Kidney (tissue), 14 donors: ENCODE results near the gene MAGI1. TPM values are rescaled to one million over a fixed set of nuclear protein-coding genes. Genes with fewer than 3 reads are reported as not detected.

Source experiments
- DNase-seq, 5 donors: peaks; one replicate each; pipeline ENCODE4 v3.0.0-alpha.2; 2013 to 2020
- FAIRE-seq: peaks from 2 replicates; lab custom pipeline; 2012; peaks lifted over from hg19 to GRCh38; lab: Jason Lieb, UNC
- H3K27ac ChIP-seq, 2 donors: one replicate each; pipeline ENCODE4 v1.7.0; 2013; ENCODE audit warnings: low read depth in 2 of 2, low read length in 2 of 2, inconsistent platforms in 1 of 2
- H3K27me3 ChIP-seq: one replicate; pipeline ENCODE4 v1.7.1; 2013; ENCODE audit warnings: low read length, inconsistent platforms; ENCODE audit not compliant: control insufficient read depth, insufficient read depth
- H3K36me3 ChIP-seq, 3 donors: one replicate each; pipeline versions ENCODE4 v1.7.0 to v1.7.1; 2013; ENCODE audit warnings: low read length in 3 of 3, control low read depth in 1 of 3, inconsistent platforms in 1 of 3; ENCODE audit not compliant: insufficient read depth in 3 of 3, control insufficient read depth in 2 of 3
- H3K4me1 ChIP-seq, 3 donors: one replicate each; pipeline versions ENCODE4 v1.7.0 to v1.7.1; 2013; ENCODE audit warnings: low read length in 3 of 3, inconsistent platforms in 1 of 3, low read depth in 1 of 3; ENCODE audit not compliant: control insufficient read depth in 2 of 3, insufficient read depth in 2 of 3
- H3K4me3 ChIP-seq, 3 donors: one replicate each; pipeline versions ENCODE4 v1.7.0 to v1.8.1; 2013; ENCODE audit warnings: low read length in 3 of 3, control low read depth in 1 of 3, inconsistent platforms in 1 of 3
- H3K9ac ChIP-seq, 3 donors: one replicate each; pipeline versions ENCODE4 v1.7.0 to v1.7.1; 2013; ENCODE audit warnings: low read length in 3 of 3, control low read depth in 1 of 3, inconsistent platforms in 1 of 3
- H3K9me3 ChIP-seq, 3 donors: one replicate each; pipeline versions ENCODE4 v1.7.0 to v1.7.1; 2013; ENCODE audit warnings: low read length in 3 of 3, control low read depth in 1 of 3, inconsistent platforms in 1 of 3; ENCODE audit not compliant: control insufficient read depth in 2 of 3, insufficient read depth in 1 of 3
- intact Hi-C: fragments of 100-400 bp; cut with DNase I; formaldehyde crosslinking; loops from one replicate; pipeline ENCODE4 v1.11.1; 2022
- polyA plus RNA-seq: library from polyadenylated mRNA; stranded (reverse); fragments of 350-450 nt; fragmentation: Illumina TruSeq; extraction: RNeasy Lipid Tissue Mini Kit (QIAGEN cat#74804); gene quantifications from one replicate; pipeline ENCODE4 v1.2.3, GENCODE V29; 2014; ENCODE audit warnings: low read depth, low replicate concordance; ENCODE audit not compliant: insufficient read depth
- total RNA-seq: library from RNA; stranded (reverse); fragmentation: NEBNext Ultra II Directional; extraction: Animal tissue kit (Norgen Biotek cat#: 25700); gene quantifications from one replicate; pipeline ENCODE4 v1.2.1, GENCODE V29; 2021
- TF ChIP-seq, protein P1 (sequence below): IDR thresholded peaks from 3 replicates; pipeline ENCODE4 v1.5.1; 2012; ENCODE audit warnings: mild to moderate bottlenecking, moderate library complexity, borderline replicate concordance; ENCODE audit not compliant: insufficient read depth; ENCODE audit errors: extremely low read depth
- donor health status: control.
- donor health status: control.
- donor health status: control.
- donor health status: control.
- donor health status: control.
- donor health status: DM: yes; HTN: yes; CAD: no.
- donor health status: Normal renal cell carcinoma (clear cell type).

MAGI1 gene
- total and polyA plus RNA-seq, 2 donors from 2014 or later = 8.2 to 42.8 TPM

DNA sequence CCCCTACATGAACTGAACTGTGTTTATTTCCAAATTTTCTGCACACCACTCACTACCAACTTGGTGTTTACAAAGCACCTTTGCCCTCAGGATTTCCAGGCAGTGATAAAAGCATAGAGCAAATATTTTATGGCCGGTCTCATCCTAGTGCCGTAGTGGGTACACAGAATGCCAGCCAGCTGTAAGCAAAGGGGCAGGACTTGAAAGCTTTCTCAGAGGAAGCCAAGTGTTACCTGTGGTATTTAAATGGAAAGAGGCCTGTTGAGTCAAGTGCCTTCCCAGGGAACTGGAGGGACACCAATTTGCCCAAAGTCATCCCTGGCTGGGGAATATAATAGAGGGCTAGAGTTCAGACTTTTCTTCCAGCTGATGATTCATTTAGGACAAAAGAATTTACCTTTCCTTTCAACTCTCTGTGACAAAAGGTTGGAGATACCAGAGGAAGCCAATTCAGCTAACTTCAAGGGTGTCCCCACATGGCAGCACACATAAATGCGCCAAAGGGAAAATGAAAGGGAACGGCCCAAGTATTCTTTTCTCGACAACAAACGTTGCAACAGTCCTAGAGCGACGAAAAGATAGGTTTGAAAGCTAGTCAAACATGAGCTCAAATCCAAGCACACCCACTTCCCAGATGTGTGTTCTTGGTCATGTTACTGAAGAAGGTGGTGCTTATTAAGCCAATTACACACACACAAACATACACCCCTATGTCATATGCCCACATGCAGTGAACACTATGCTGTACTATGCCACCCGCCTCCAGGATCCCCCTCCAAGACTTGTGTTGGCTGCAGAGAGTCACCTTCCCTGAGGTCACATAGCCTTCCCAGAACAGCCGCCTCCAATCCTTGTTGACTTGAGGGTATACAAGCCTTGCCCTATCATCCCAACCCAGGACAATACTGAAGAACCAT is 27.7 kb downstream of the MAGI1 start:
- Histone ChIP-seq H3K27ac (no peak overlapping the region), H3K9me3 (no peaks in the 10 kb centered on the region), H3K4me3 (peak overlapping the region in 1 of 3 donors; percentile 8), H3K27me3 (no peaks in the 10 kb centered on the region), H3K9ac (no peak overlapping the region), H3K36me3 (no peaks in the 10 kb centered on the region), H3K4me1 (peaks cover 0 to 20% (median 8%) of the 10 kb centered on the region in 3 donors)
- DNase-seq (no peak), FAIRE-seq (no peak)
- TF ChIP-seq, protein P1, sequence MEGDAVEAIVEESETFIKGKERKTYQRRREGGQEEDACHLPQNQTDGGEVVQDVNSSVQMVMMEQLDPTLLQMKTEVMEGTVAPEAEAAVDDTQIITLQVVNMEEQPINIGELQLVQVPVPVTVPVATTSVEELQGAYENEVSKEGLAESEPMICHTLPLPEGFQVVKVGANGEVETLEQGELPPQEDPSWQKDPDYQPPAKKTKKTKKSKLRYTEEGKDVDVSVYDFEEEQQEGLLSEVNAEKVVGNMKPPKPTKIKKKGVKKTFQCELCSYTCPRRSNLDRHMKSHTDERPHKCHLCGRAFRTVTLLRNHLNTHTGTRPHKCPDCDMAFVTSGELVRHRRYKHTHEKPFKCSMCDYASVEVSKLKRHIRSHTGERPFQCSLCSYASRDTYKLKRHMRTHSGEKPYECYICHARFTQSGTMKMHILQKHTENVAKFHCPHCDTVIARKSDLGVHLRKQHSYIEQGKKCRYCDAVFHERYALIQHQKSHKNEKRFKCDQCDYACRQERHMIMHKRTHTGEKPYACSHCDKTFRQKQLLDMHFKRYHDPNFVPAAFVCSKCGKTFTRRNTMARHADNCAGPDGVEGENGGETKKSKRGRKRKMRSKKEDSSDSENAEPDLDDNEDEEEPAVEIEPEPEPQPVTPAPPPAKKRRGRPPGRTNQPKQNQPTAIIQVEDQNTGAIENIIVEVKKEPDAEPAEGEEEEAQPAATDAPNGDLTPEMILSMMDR = no peak
- intact Hi-C loops = no loop called here

DNA sequence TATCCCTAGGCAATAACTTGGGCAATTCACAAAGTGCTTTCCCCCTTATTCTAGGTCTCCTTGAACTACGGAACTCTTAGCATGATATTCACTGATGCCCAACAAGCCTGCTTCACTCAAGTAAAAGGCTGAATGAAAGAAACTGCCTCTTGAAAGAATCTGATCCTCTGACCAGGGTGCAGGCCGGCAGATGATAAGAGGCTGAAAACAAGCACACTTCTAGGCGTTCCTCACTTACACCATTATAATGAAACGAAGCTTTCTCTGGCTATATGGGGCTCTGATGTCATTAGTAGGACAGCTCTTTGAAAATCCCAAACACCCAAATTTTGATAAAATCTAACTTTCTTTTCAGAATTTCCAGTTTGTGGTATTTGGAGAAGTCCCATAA is 28.4 kb downstream of the MAGI1 start:
- Histone ChIP-seq H3K9ac (no peak overlapping the region), H3K9me3 (no peaks in the 10 kb centered on the region), H3K4me3 (peak overlapping the region in 1 of 3 donors; percentile 8), H3K36me3 (no peaks in the 10 kb centered on the region), H3K4me1 (peaks cover 0 to 20% (median 8%) of the 10 kb centered on the region in 3 donors), H3K27ac (no peak overlapping the region), H3K27me3 (no peaks in the 10 kb centered on the region)
- intact Hi-C loops = no loop called here
- DNase-seq = no peak
- no peak for FAIRE-seq
- TF ChIP-seq, protein P1 = no peak

DNA sequence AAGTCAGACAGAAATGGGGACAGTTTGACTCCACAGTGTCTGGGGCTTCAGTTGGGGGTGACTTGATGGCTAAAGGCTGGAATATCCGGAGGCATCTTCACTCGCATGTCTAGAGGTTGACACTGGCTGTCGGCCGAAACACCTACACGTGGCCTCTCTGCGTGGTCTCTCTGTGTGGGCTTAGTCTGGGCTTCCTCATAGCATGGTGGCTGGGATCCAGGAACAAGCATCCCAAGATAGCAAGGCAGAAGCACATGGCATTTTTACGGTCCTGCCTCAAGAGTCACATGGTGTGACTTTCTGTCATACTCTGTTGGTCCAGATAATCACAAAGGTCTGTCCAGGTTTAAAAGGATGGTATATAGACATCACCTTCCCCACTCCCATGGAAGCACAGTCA is 34.5 kb downstream of the MAGI1 start:
- intact Hi-C loops = no loop called here
- no peak overlapping the region for H3K27ac ChIP-seq
- DNase-seq (no peak), FAIRE-seq (no peak)
- TF ChIP-seq, protein P1 = no peak
- no peaks in the 10 kb centered on the region for H3K9me3 ChIP-seq
- H3K4me3 ChIP-seq = no peak overlapping the region
- H3K36me3 ChIP-seq = no peaks in the 10 kb centered on the region
- no peaks in the 10 kb centered on the region for H3K27me3 ChIP-seq
- no peak overlapping the region for H3K9ac ChIP-seq
- H3K4me1 ChIP-seq = peaks cover 0 to 4% (median 2%) of the 10 kb centered on the region in 3 donors
